GM12891 (cell line): Measurements from ENCODE around the gene NEK8.
"Not testable (repeated sequence)": the region's sequence is repeated elsewhere in the genome, so short reads cannot be mapped to it uniquely, and the experiment has no call there.

Source experiments
- PAX5 ChIP-seq: IDR thresholded peaks from 2 replicates; pipeline ENCODE4 v1.6.1; 2011; ENCODE audit warnings: low read length, moderate library complexity, mild to moderate bottlenecking; ENCODE audit not compliant: insufficient read depth, severe bottlenecking
- POLR2A ChIP-seq: IDR thresholded peaks from 2 replicates; pipeline ENCODE4 v1.6.1; 2011; ENCODE audit warnings: low read depth, low read length, control low read depth
- POLR2AphosphoS5 ChIP-seq: IDR thresholded peaks from 2 replicates; pipeline ENCODE4 v1.6.1; 2011; ENCODE audit warnings: low read depth, low read length, control low read depth
- POU2F2 ChIP-seq: IDR thresholded peaks from 2 replicates; pipeline ENCODE4 v1.6.1; 2011; ENCODE audit warnings: low read depth, mild to moderate bottlenecking, control low read depth, low read length, moderate library complexity
- SPI1 ChIP-seq: IDR thresholded peaks from 2 replicates; pipeline ENCODE4 v1.6.1; 2011; ENCODE audit warnings: low read depth, low read length, control low read depth
- TAF1 ChIP-seq: IDR thresholded peaks from 2 replicates; pipeline ENCODE4 v1.6.1; 2011; ENCODE audit warnings: low read depth, low read length, control low read depth

DNA sequence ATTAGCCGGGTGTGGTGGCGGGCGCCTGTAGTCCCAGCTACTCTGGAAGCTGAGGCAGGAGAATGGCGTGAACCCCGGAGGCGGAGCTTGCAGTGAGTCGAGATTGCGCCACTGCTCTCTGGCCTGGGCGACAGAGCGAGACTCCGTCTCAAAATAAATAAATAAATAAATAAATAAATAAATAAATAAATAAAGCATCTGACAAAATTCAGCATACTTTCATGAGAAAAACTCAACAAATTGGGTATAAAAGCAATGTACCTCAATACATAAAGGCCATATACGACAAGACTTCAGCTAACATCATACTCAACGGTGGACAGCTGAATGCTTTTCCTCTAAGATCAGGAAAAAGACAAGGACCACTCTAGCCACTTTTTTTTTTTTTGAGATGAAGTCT is 51.0 kb downstream of the NEK8 start:
- TF ChIP-seq PAX5, POLR2AphosphoS5, TAF1, POLR2A, SPI1, POU2F2: not testable (repeated sequence)
